GM18508 (cell line): ENCODE data around the gene HNRNPA0.
"Not testable (repeated sequence)": the region's sequence is repeated elsewhere in the genome, so short reads cannot be mapped to it uniquely, and the experiment has no call there.

Source experiments
- ATAC-seq: cut with Tn5 transposase; IDR thresholded peaks from one replicate; pipeline ENCODE4 v1.9.1; 2021; ENCODE audit warnings: moderate number of reproducible peaks; ENCODE audit not compliant: insufficient read depth, unreplicated experiment

The HNRNPA0 gene

GRCh38 chr5:137754188-137754960 lies at the start of gene HNRNPA0:
Gene HNRNPA0 (minus strand): TSS chr5:137754363. CDS start chr5:137754066, 297 bp downstream.
- ATAC-seq = peak; percentile 52

GRCh38 chr5:137802282-137803210 lies 48.4 kb upstream of the HNRNPA0 start:
- ATAC-seq = no peak

GRCh38 chr5:137800700-137801411 lies 46.7 kb upstream of the HNRNPA0 start:
- no peak for ATAC-seq

- ATAC-seq = no peak
Observed at GRCh38 chr5:137796279-137796678, 42.1 kb upstream of the HNRNPA0 start.

GRCh38 chr5:137794863-137795262 lies 40.7 kb upstream of the HNRNPA0 start:
- ATAC-seq = no peak

GRCh38 chr5:137792303-137792702 lies 38.1 kb upstream of the HNRNPA0 start:
- no peak for ATAC-seq

GRCh38 chr5:137791799-137792198 lies 37.6 kb upstream of the HNRNPA0 start:
- no peak for ATAC-seq

- ATAC-seq = no peak
Observed at GRCh38 chr5:137791387-137791786, 37.2 kb upstream of the HNRNPA0 start.

GRCh38 chr5:137788560-137788959 lies 34.4 kb upstream of the HNRNPA0 start:
- ATAC-seq = not testable (repeated sequence)

- ATAC-seq = no peak
Observed at GRCh38 chr5:137782984-137783536, 28.9 kb upstream of the HNRNPA0 start.

GRCh38 chr5:137782055-137782454 lies 27.9 kb upstream of the HNRNPA0 start:
- ATAC-seq = no peak

GRCh38 chr5:137778772-137779564 lies 24.8 kb upstream of the HNRNPA0 start:
- ATAC-seq = no peak

- not testable (repeated sequence) for ATAC-seq
Observed at GRCh38 chr5:137767937-137768336, 13.8 kb upstream of the HNRNPA0 start.

- no peak for ATAC-seq
Observed at GRCh38 chr5:137761566-137761965, 7.4 kb upstream of the HNRNPA0 start.

- no peak for ATAC-seq
Observed at GRCh38 chr5:137760719-137761516, 6.8 kb upstream of the HNRNPA0 start.

GRCh38 chr5:137760294-137760693 lies 6.1 kb upstream of the HNRNPA0 start:
- no peak for ATAC-seq

GRCh38 chr5:137758715-137759306 lies 4.6 kb upstream of the HNRNPA0 start:
- no peak for ATAC-seq

GRCh38 chr5:137758121-137758520 lies 4.0 kb upstream of the HNRNPA0 start:
- ATAC-seq = no peak
